GM23338 (cell line): Measurements from ENCODE around the gene ABHD17A.

Source experiments
- CREB1 ChIP-seq: fragments of 250-450 bp; sonication (Bioruptor Pico); IDR thresholded peaks from 2 replicates; pipeline ENCODE4 v1.5.0; 2020; ENCODE audit warnings: low read depth, mild to moderate bottlenecking, moderate library complexity
- EZH2 ChIP-seq: fragments of 200-600 bp; sonication (generic); IDR thresholded peaks from one replicate; pipeline ENCODE4 v1.8.0; 2017; ENCODE audit warnings: antibody characterized with exemption, mild to moderate bottlenecking, low read depth; ENCODE audit not compliant: unreplicated experiment
- EZH2phosphoT487 ChIP-seq: fragments of 200-600 bp; sonication (generic); IDR thresholded peaks from one replicate; pipeline ENCODE4 v1.8.1; 2018; ENCODE audit warnings: antibody characterized with exemption; ENCODE audit not compliant: unreplicated experiment
- JUNB ChIP-seq: IDR thresholded peaks from one replicate; pipeline ENCODE4 v1.6.1; 2016; ENCODE audit warnings: antibody characterized with exemption; ENCODE audit not compliant: unreplicated experiment
- NANOG ChIP-seq: IDR thresholded peaks from 2 replicates; pipeline ENCODE4 v1.6.1; 2016; ENCODE audit warnings: antibody characterized with exemption, borderline replicate concordance
- POLR2AphosphoS5 ChIP-seq: IDR thresholded peaks from 2 replicates; pipeline ENCODE4 v1.6.1; 2016; ENCODE audit warnings: antibody characterized with exemption, low read depth
- STAT1 ChIP-seq: IDR thresholded peaks from one replicate; pipeline ENCODE4 v1.6.1; 2016; ENCODE audit warnings: antibody characterized with exemption; ENCODE audit not compliant: unreplicated experiment
- TF ChIP-seq, protein P1 (sequence below), 2 experiments: fragments of 200-600 bp in 1 of 2; sonication (generic) in 1 of 2; conservative IDR thresholded peaks; 2 replicates each; pipeline versions ENCODE4 v1.5.1 to v1.6.1; 2016 to 2017; ENCODE audit warnings: antibody characterized with exemption in 2 of 2, low read depth in 2 of 2, mild to moderate bottlenecking in 2 of 2, moderate library complexity in 1 of 2
- TF ChIP-seq, protein P2 (sequence below): IDR thresholded peaks from one replicate; pipeline ENCODE4 v1.6.1; 2018; ENCODE audit warnings: antibody characterized with exemption; ENCODE audit not compliant: unreplicated experiment

DNA sequence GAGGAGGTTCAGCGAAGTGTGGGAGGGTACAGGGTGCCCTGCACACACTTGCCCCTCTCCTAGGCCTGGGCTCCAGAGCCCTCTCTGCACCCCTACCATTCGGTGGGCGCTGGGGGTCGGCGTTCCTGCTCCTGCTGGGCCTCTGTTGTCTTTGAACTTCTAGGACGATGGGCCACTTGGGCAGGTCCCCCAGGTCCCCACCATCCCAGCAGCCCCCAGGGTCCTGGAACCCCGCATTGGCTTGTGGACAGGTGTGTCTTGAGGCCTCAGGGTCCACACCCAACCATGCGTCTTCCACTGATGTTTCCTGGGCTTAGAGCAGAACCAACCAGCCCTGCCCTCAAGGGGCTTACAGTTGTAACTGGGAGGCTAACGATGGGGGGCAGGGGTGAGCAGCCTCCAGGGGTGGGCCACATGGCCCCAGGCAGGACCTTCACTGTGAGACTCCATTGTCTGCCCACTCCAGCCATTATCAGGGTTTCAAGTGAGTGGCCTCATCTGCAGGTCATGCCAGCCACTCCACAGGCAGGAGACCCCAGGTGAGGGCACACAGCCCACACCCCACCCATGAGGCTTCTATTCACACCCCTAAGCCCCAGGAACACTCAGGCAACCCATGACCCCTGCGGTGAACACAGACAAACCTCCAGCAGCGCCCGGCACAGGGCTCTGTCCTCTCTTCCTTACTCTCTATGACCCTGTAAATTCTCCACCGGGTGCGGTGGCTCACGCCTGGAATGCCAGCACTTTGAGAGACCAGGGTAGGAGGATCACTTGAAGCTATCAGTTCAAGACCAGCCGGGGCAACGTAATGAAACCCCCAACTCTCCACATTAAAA lies 19.9 kb downstream of the ABHD17A start:
- TF ChIP-seq, protein P1, sequence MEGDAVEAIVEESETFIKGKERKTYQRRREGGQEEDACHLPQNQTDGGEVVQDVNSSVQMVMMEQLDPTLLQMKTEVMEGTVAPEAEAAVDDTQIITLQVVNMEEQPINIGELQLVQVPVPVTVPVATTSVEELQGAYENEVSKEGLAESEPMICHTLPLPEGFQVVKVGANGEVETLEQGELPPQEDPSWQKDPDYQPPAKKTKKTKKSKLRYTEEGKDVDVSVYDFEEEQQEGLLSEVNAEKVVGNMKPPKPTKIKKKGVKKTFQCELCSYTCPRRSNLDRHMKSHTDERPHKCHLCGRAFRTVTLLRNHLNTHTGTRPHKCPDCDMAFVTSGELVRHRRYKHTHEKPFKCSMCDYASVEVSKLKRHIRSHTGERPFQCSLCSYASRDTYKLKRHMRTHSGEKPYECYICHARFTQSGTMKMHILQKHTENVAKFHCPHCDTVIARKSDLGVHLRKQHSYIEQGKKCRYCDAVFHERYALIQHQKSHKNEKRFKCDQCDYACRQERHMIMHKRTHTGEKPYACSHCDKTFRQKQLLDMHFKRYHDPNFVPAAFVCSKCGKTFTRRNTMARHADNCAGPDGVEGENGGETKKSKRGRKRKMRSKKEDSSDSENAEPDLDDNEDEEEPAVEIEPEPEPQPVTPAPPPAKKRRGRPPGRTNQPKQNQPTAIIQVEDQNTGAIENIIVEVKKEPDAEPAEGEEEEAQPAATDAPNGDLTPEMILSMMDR (conservative IDR thresholded peaks at IDR 0.05; ENCODE audit: low read depth in 2 of 2), result no peak
- TF ChIP-seq CREB1 (CRISPR knock-in tag) (no peak), EZH2 (no peak), JUNB (no peak), POLR2AphosphoS5 (no peak), NANOG (no peak), STAT1 (no peak), EZH2phosphoT487 (no peak)
- TF ChIP-seq, protein P2, sequence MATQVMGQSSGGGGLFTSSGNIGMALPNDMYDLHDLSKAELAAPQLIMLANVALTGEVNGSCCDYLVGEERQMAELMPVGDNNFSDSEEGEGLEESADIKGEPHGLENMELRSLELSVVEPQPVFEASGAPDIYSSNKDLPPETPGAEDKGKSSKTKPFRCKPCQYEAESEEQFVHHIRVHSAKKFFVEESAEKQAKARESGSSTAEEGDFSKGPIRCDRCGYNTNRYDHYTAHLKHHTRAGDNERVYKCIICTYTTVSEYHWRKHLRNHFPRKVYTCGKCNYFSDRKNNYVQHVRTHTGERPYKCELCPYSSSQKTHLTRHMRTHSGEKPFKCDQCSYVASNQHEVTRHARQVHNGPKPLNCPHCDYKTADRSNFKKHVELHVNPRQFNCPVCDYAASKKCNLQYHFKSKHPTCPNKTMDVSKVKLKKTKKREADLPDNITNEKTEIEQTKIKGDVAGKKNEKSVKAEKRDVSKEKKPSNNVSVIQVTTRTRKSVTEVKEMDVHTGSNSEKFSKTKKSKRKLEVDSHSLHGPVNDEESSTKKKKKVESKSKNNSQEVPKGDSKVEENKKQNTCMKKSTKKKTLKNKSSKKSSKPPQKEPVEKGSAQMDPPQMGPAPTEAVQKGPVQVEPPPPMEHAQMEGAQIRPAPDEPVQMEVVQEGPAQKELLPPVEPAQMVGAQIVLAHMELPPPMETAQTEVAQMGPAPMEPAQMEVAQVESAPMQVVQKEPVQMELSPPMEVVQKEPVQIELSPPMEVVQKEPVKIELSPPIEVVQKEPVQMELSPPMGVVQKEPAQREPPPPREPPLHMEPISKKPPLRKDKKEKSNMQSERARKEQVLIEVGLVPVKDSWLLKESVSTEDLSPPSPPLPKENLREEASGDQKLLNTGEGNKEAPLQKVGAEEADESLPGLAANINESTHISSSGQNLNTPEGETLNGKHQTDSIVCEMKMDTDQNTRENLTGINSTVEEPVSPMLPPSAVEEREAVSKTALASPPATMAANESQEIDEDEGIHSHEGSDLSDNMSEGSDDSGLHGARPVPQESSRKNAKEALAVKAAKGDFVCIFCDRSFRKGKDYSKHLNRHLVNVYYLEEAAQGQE, result no peak
